GM19463 (cell line): ENCODE results near the gene SH3PXD2A.

Experiments
- ATAC-seq: cut with Tn5 transposase; IDR thresholded peaks from one replicate; pipeline ENCODE4 v1.9.1; 2021; ENCODE audit warnings: mild to moderate bottlenecking, moderate library complexity; ENCODE audit not compliant: unreplicated experiment

SH3PXD2A gene

DNA sequence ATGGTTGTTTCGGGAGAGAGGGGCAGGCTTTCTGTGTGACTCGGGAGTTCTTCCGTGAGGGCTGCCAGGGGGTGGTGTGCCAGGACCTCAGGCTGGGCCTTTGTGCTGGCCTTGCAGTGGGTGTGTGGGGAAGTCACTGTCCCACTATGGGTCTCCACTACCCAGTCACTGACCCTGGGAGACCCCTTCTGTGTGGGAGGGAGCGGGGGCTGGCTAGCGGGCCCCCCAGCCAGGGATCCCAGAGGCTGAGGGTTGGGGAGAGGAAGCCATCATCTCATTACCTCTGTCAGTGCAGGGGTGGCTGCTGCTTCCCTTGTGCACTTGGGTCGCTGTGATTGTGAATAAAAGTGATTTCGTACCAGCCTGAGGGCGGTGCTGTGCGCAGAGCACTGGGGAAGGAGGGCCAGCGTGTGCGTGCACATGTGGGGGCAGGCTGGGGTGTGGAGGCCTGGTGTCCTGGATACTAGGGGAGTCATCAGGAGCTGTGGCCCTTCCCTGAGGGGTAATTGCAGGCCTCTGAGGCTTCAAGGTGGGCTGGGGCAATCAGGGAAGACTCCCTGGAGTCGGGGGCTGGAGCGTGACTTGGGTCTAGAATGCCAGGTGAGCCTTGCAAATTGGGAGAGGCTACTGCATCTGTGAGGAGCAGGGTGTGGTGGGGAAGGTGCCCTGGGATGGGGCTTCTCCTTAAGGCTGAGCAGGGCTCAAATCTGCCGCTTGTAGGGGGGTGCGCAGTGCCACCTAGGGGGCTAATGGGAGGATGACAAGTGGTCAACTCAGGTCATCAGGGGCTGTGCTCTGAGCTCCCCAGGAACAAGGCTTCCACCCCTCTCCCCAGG, 263.0 kb downstream of the SH3PXD2A start:
- peak; percentile 69 for ATAC-seq

DNA sequence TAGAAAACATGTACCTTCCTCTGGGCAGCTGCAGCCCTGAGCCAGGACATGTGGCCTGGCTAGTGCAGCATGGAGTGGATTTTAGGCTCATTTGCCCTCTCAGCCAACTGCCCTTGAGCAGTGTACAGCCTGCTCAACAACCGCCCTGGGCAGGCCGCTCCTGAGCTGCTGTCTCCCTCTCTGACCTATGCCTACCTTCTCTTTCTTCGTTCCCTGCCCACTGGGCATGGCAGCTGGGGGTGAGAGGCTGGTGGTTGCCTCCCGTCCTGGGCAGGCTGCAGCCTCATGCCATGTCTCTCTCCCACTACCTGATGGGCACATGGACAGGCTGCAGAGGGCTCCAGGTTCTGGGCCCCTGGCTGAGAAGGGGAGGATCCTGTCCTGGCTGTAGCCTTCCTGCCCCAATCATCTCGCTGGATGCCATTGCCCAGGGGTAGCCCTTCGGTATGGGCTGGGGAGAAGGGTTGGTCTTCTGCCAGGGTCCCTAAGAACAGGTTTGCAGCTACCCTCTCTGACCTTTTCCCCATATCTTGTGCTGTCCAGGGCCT, 264.6 kb downstream of the SH3PXD2A start:
- no peak for ATAC-seq

DNA sequence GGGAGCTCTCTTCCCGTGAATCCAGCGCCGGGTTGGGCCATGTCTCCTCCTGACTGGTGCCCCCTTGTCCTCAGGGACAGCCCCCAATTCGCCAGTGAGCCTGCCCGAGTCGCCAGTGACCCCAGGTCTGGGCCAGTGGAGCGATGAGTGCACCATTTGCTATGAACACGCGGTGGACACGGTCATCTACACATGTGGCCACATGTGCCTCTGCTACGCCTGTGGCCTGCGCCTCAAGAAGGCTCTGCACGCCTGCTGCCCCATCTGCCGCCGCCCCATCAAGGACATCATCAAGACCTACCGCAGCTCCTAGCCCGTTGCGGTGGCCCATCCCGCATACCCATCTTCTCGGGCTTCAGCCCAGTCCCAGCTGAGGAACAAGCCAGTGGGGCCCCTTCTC, 265.3 kb downstream of the SH3PXD2A start:
- no peak for ATAC-seq

DNA sequence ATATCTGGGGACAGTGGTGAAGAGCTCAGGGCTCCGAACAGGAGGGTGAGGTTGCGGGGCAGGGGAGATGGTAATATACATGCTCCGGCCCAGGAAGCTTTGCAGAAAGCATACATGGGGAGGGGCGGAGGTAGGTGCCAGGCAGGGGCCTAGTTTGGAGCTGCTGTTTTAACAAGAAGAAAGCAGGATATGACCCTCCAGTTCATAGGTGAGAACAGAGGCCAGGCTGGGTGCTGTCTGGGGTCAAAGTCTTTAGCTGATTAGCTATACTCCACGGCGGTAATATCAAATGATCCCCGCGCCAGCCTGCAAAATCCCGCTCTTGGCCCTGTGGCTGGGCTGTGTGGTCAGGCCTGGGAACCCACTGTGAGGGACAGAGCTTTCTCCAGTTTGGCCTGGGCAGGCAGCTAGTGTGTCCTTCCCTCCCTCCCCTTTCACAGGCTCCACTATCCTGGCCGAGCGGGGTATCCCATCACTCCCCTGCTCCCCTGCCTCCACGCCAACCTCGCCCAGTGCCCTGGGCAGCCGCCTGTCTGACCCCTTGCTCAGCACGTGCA, 266.2 kb downstream of the SH3PXD2A start:
- no peak for ATAC-seq

DNA sequence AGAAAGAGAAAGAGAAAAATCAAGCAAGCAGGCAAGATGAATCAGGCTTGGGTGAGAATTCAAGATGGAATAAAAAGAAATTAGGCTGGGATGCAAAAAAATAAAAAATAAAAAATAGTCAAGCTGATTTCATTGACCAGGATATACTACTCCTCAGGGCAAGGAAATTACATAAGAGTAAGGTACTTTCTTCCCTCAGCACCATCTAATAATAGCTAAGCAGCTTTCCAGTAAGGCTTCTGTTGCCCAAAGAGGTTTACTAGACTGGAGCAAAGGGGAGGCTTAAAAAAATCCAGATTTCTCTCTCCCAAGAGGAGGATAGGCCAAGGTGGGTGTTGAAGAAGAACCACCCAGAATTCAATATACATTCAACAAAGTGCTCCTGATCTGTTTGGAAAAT, 268.3 kb downstream of the SH3PXD2A start:
- ATAC-seq = no peak

DNA sequence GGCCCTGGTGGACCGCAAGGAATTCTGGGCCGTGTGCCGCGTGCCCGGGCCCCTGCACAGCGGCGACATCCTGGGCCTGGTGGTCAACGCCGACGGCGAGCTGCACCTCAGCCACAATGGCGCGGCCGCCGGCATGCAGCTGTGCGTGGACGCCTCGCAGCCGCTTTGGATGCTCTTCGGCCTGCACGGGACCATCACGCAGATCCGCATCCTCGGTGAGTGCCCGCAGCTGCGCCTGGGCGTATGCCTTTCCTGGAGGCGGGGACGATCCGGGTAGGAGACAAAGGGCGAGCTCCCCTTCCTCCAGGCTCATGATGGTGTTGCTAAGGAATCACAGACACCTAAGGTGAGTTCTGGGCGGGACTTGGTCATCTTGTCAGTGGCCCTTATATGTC, 270.4 kb downstream of the SH3PXD2A start:
- no peak for ATAC-seq

DNA sequence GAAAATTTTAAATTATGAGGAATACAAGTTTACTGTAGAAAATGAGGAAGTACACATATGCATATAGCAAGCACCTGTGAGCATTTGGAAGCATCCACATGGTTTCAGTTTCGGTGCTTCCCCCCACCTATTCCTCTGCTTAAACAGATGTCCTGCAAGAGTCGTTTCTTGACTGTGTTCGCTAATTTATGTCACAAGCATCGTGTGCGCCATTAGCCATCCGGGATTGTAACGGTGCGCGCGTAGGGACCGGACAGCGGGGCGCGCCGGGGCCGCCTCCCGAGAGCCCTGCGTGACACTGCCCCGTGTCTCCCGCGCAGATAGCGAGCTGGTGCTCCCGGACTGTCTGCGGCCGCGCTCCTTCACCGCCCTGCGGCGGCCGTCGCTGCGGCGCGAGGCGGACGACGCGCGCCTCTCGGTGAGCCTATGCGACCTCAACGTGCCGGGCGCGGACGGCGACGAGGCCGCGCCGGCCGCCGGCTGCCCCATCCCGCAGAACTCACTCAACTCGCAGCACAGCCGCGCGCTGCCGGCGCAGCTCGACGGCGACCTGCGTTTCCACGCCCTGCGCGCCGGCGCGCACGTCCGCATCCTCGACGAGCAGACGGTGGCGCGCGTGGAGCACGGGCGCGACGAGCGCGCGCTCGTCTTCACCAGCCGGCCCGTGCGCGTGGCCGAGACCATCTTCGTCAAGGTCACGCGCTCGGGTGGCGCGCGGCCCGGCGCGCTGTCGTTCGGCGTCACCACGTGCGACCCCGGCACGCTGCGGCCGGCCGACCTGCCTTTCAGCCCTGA, 271.0 kb downstream of the SH3PXD2A start:
- peak; percentile 58 for ATAC-seq

DNA sequence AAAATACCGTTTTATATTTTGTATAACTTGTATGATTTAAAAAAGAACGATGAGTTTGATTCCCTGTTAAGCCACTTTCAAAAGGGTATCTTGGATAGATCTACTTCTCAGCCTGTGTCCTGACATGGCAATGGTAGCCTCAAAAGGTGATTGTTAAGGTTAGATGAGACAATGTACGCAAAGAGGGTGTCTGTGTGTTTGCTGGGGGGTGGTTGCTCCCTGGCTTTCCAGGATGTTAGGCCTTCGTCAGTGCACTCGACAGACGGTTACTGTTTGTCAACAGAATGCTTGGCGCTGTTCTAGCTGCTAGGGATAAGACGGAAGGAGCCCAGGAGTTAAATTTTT, 271.5 kb downstream of the SH3PXD2A start:
- ATAC-seq = no peak

DNA sequence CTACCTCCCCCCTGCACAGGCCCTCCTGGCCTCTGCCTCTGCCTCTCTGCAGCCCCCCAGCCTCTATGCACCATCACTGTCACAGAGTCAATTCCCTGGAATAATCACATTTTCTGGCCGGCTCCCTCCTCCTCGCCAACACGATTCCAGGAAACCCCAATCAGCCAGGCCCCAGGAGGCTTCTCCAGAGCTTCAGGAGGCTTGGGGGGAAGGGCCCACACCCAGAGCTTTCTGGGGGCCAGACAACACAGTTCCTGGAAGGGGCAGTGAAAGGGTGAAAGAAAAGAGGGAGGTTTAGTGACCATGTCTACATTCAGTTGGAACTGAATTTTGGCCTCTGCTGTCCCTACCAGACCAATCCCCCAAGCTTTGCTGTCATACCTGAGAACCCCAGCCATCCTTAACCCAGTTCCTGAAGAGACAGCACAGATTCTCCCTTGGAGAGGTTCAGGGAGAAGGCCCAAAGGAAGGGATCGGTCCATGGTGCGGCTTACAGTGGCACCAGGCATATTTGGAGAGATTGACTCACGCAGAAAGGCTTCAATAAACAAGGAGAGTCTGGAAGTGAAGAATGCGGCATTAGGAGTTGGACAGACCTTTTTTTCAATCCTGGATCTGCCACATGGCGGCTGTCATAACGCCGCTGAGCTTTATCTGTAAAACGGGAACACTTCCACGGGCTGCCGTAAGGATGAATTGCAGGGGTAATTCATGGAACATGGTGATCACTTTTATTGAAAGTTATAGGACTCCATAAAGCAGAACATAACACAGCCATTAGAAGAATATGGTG, 272.8 kb downstream of the SH3PXD2A start:
- no peak for ATAC-seq

DNA sequence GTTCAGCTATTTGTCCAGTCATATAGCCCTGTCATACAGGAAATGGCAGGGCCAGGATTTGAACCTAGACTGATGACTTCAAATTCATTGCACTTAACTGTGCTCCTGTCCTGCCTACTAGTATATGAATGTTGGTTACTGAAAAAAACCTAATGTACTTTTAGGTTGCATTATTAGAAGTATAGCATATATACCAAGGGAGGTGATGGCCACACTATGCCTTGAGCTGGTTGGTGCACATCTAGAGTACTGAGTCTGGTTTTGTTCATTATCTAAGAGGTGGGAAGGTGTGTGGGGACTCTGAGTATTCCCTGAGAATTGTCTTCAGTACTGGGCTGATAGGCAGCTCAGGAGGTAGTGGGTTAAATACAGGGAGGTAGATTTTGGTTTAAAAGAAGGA, 273.9 kb downstream of the SH3PXD2A start:
- ATAC-seq = no peak

DNA sequence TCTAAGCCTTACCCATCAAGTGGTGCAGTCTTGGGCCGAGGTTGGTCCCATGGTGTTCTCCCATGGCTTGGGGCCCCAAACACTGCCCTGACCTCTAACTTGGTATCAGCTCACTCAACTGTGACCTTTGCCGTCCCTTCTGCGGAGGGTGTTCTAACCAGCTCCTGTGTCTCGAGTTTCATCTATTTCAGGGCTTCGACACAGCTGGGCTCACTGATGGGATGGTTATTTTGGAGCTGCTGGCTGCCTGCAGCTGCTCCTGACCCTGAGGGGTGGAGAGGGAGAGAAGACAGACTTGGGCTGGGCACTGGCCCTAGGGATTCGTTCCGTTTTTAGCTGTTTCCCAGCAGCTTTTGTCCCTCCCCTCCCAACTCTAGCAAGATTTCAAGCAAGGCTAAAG, 274.9 kb downstream of the SH3PXD2A start:
- no peak for ATAC-seq

DNA sequence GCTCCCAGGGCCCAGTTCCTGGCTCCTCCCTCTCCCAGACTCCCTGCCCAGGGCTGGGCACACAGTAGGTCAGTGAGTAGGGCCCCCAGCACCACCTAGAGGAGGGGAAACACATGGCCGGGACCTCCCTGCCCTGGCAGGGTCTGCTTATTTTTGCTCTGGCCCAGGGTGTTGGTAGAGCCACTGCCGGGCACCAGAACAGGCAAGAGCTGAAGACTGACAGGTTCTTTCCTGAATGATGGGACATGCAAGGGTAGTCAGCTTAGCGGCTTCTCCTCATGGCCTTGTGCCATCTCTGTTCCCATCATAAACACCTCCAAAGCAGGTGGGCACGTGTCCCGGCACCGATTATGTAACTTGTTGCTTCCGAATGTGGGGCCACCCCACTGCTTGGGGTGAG, 275.4 kb downstream of the SH3PXD2A start:
- ATAC-seq = no peak

DNA sequence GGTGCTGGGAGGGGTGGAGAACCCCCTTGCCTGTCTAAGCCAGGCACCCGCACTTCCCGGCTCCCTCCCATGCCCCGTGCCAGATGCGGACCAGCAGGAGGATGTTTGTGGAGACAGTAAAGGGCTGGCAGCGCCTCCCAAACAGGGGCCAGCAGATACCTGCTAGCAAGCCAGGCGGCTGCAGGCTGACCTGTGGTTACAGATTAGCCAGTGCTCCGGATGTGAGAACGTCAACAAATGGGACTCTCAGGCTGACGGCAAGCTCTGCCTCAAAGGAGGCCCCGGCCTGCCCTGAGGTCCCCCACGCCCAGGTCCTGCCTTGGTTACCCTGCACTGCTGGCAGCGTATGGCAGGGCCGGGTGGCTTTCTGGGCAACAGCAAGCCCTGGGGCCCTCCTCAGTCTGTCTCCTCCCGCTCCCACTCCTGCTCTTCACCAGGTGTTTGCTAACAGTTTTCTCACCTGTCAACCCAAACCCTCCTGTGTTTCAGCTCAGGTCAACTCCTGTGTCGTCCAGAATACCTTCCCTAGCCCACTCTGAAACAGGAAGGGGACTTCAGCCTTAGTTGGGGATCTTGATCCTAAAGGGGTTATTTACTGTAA, 276.5 kb downstream of the SH3PXD2A start:
- ATAC-seq = peak; percentile 86

DNA sequence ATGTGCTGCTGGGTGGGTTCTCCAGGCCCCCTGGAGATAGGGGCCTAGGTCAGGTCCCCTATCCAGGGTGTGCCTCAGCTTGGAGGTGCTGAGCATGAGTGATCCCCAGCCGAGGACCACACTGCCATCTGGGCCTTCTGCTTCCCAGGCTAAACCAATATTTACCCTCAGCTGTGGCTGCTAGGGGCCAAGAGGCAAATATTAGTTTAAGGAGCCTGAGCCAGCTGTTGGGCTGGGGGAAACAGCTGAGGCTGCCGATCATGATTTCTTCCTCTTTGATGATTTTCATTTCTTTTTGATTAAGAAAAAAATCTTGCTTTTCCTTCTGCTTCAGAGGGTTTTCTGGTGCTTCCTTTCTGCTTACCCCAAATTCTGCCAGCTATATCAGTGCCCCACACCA, 278.5 kb downstream of the SH3PXD2A start:
- no peak for ATAC-seq

DNA sequence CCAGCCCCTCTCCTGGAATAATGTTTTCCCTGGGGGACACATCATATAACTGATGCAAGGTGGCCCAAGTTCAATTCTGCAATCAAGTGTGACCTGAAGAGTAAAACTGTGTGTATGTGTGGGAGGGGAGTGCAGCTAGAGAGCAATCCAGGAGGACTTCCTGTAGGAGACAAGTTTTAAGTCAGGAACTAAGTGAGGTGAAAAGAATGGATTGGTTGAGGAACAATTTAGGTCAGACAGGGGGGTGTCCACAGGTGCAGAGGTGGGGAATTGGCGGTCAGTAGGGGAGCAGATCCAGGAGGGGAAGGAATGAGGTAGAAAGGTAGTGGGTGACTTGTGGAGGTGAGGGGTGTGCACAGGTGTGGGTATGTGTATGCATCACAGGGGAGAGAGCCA, 279.3 kb downstream of the SH3PXD2A start:
- ATAC-seq = no peak

DNA sequence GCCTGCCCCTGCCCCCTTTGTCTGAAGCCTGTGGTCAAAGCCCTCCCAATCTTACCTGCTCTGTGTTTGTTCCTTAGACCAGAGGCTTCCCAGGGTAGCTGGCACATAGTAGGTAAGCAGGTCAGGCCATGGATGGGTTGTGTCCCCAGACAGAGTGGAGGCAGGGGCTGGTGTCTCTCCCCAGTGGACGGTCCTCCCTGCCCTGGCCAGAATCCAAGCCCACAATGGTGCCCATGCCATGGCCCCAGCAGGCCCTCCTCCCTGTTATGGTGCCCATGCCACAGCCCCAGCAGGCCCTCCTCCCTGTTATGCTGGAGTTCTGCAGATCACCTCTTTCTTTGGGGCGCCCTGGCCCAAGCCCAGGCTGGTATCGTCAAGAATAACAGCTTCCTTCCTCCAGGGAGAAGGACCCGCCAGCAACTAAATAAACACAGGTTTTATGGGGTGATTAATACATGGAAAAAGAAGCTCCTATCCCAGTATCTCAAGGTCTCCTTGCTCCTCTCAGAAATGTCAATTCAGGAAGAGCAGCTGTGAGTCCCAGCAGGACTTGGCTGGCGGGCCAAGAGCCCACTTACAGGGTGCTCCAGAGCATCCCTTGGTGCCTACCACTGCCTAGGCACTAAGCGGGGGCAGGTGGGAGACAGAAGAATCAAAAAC, 279.8 kb downstream of the SH3PXD2A start:
- no peak for ATAC-seq

DNA sequence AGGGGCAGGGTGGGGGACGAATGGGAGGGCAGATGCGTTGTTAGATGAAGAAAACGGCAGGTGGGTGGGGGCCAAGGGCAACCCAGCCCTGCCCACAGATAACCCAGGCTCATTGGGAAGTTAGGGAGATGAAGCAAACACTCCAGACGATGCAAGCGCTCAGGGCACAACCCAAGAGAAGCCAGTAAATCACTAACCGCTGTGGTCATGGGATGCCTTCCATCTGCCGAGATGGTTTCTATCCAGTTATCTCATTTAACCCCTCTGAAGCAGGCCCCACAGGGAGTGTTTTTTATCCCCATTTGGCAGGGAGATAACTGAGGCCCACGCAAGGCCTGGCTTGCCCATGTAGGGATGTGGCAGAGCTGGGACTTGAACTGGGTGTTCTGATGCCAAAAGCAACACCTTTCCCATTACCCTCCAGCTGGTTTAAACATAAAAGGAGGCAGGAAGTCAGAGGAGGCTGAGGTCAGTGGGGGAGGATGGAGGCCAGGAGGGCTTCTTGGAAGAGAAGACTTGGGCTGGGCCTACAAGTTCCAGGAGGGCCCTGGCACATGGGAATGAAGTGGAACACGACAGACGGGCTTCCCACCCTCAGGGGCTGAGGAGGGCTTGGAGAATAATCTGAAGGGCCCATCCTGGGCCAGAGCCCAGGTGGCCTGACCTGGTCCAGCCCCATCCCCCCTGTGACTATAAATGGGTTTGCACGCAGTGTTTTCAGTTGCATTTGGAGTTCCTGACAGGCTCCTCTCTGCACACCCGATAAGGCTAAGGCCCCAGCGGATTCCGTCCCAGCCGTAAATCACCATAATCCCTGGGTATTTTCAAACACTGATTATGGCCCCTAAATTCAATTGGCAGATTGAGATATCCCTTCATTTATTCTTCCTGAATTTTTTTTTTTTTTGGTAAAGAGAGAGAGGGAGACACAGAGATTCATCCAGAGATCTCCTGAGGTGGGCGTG, 281.0 kb downstream of the SH3PXD2A start:
- no peak for ATAC-seq

DNA sequence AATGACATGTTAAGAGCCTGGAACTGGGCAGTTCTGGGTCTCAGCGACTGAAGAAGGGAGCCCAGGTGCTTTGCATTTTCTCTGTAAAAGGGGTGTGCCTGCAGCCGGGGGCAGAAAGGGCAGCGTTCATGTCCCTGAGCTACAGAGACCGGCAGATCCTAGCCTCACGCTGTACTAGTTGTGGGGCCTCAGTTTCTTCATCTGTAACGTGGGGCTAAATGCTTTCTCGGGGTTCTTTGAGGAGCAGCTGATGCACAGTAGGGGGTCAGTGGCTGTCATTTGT, 282.2 kb downstream of the SH3PXD2A start:
- ATAC-seq = no peak
